Smooth muscle cell of trachea (primary cell): ENCODE measurements around the gene SYNJ2BP. TPM values are rescaled to one million over a fixed set of nuclear protein-coding genes. Genes with fewer than 3 reads are reported as not detected.

Source experiments
- total RNA-seq: library from RNA; depleted of rRNA; stranded (reverse); fragments of >200 nt; gene quantifications from 2 replicates; pipeline ENCODE4 v1.2.1, GENCODE V29; 2014

The SYNJ2BP gene, protein sequence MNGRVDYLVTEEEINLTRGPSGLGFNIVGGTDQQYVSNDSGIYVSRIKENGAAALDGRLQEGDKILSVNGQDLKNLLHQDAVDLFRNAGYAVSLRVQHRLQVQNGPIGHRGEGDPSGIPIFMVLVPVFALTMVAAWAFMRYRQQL
- total RNA-seq, result 16.0 and 18.0 TPM in 2 replicates

DNA sequence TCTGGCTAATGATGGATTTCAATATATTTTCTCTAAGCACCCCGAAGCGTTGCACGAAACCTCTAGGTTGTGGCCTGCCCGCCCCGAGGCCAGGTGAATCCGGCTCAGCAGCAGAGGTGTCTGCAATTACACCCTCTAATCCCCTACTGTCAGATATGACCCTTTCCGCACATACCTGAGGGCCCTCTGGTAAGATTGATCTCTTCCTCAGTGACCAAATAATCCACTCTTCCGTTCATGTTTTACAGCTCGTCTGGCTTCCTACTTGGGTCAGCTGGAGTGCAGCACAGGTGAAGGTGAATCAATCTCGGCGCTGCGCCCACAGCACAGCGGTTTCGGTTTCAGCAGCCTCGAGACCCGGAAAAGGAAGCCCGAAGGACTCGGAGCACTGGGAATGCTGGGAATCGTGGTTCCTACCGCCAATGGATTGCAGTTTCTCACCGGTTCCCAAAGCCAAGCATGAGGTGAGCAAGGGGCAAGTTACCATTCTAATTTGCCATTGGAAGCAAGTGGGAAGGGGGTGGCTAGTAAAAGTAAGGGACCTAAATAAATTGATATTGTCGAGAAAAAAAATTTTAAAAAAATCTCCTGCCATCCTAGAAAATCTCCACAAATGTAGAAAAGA is at the start of gene SYNJ2BP:
Gene SYNJ2BP, minus strand, starts transcription at position 366 of the 625 bp plus-strand sequence. Its CDS starts 127 bp downstream, at position 239.

DNA sequence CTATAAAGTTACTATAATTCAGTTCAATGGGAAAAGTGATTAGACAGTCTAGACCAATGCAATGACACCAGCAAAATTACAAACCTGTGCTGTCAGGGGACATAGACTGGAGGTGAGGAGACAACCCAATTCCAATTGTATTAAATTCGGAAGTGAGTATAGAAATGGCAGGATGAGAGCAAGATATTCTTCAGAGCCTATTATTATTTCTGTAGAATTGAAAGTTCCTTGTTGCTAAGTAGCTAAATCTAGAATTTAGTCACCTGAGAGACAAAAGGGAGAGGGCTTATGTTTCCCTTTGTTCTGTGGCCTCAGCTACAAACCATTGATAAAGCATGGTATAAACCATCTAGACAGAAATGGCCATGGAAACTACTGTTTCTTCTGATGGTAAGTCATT is 35.0 kb upstream of the SYNJ2BP start, which contains the start of gene ADAM21:
Gene ADAM21, plus strand, starts transcription at position 301 of the 400 bp plus-strand sequence. CDS start 5,326 bp downstream, outside the sequence.

Other genes starting within 250 kb of the SYNJ2BP start
- under 0.01 and 0.33 TPM in 2 replicates for gene SLC8A3, start 228.1 kb downstream of the SYNJ2BP start, total RNA-seq
- gene COX16, start 57.4 kb downstream of the SYNJ2BP start, total RNA-seq, result 31.4 and 58.3 TPM in 2 replicates
- gene ADAM21, start 35.1 kb upstream of the SYNJ2BP start, total RNA-seq, result 0.99 and 1.5 TPM in 2 replicates
- gene ADAM20, start 117.9 kb upstream of the SYNJ2BP start, total RNA-seq, result 1.5 and 1.9 TPM in 2 replicates
- gene MED6, start 183.6 kb upstream of the SYNJ2BP start, total RNA-seq, result 28.4 and 46.0 TPM in 2 replicates
- 0.15 and 0.17 TPM in 2 replicates for gene TTC9, start 224.8 kb upstream of the SYNJ2BP start, total RNA-seq